Uterus (tissue), 4 donors: ENCODE measurements around the gene PRKN. TPM values are rescaled to one million over a fixed set of nuclear protein-coding genes. Genes with fewer than 3 reads are reported as not detected.
"Not testable (repeated sequence)": the region's sequence is repeated elsewhere in the genome, so short reads cannot be mapped to it uniquely, and the experiment has no call there.

Experiments used
- DNase-seq, 2 donors: peaks; one replicate each; pipeline ENCODE4 v3.0.0-alpha.2; 2019 to 2020
- H3K27ac ChIP-seq, 2 donors: fragments of 200-600 bp; sonication (generic); 1 replicate in 1 of 2; 2 replicates in 1 of 2; pipeline ENCODE4 v1.5.1; 2016 to 2018
- H3K27me3 ChIP-seq, 2 donors: fragments of 200-600 bp; sonication (generic); one replicate each; pipeline ENCODE4 v1.5.1; 2018 to 2019; ENCODE audit warnings: control low read depth in 1 of 2
- H3K36me3 ChIP-seq, 2 donors: fragments of 200-600 bp; sonication (generic); one replicate each; pipeline ENCODE4 v1.5.1; 2019; ENCODE audit warnings: control low read depth in 1 of 2
- H3K4me1 ChIP-seq, 2 donors: fragments of 200-600 bp; sonication (generic); one replicate each; pipeline ENCODE4 v1.5.1; 2018 to 2019; ENCODE audit warnings: control low read depth in 1 of 2
- H3K4me3 ChIP-seq, 2 donors: fragments of 200-600 bp; sonication (generic); 1 replicate in 1 of 2; 2 replicates in 1 of 2; pipeline ENCODE4 v1.5.1; 2018 to 2019; ENCODE audit warnings: mild to moderate bottlenecking in 1 of 2
- H3K9me3 ChIP-seq, 2 donors: fragments of 200-600 bp; sonication (generic); one replicate each; pipeline ENCODE4 v1.5.1; 2019; ENCODE audit warnings: control low read depth in 1 of 2
- CTCF ChIP-seq, 4 experiments: fragments of 200-600 bp in 2 of 4; fragments of 450-650 bp in 2 of 4; sonication (generic) in 2 of 4; IDR thresholded peaks; one replicate each; pipeline ENCODE4 v1.5.1; 2016 to 2019; ENCODE audit warnings: antibody characterized with exemption in 4 of 4, mild to moderate bottlenecking in 2 of 4, moderate library complexity in 1 of 4
- POLR2A ChIP-seq, 2 donors: fragments of 450-650 bp; IDR thresholded peaks; one replicate each; pipeline ENCODE4 v1.6.1; 2016; ENCODE audit warnings: antibody characterized with exemption in 2 of 2, mild to moderate bottlenecking in 1 of 2, moderate library complexity in 1 of 2
- intact Hi-C: fragments of 100-400 bp; cut with DNase I; formaldehyde crosslinking; loops from one replicate; pipeline ENCODE4 v1.15.1; 2023; ENCODE audit warnings: low total_unique reads
- total RNA-seq, 4 donors: library from RNA; depleted of rRNA in 3 of 4; stranded (reverse); fragments of >200 nt in 3 of 4; gene quantifications; one replicate each; pipeline versions ENCODE4 v1.1.0 to v1.2.4, GENCODE V29; 2014 to 2023
- donor health status: DM: yes; HTN: yes; CAD: no.

The PRKN gene
- total RNA-seq, 4 donors from 2014 or later, result 10.2 to 21.3 (median 13.1) TPM

- H3K36me3 ChIP-seq, result no peaks in the 10 kb centered on the region
- no peak for DNase-seq
- H3K27ac ChIP-seq, result no peak overlapping the region
- H3K27me3 ChIP-seq, result no peaks in the 10 kb centered on the region
- TF ChIP-seq CTCF (IDR thresholded peaks at IDR 0.05) (no peak), POLR2A (IDR thresholded peaks at IDR 0.05) (no peak)
- no peaks in the 10 kb centered on the region for H3K4me1 ChIP-seq
- no peak overlapping the region for H3K4me3 ChIP-seq
- H3K9me3 ChIP-seq, result no peaks in the 10 kb centered on the region
- intact Hi-C loops, result no loop called here
Observed at GRCh38 chr6:161889324-161889723, 838.2 kb downstream of the PRKN start.

DNA sequence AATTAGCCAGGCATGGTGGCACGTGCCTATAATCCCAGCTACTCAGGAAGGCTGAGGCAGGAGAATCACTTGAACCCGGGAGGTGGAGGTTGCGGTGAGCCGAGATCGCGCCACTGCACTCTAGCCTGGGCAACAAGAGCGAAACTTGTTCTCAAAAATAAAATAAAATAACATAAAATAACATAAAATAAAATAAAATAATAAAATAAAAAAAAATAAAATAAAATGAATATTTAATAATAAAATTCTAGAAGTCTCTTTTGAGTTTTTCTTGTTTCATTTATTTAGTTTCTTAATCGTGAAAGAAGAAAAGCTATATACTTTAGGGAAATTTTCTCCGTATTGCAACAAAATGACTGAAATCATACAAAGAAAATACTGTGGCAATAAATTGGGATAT, 841.0 kb downstream of the PRKN start:
- H3K4me1 ChIP-seq, H3K27me3 ChIP-seq, H3K9me3 ChIP-seq, intact Hi-C loops, H3K4me3 ChIP-seq, H3K36me3 ChIP-seq, DNase-seq, H3K27ac ChIP-seq: not testable (repeated sequence)

GRCh38 chr6:161884782-161885181, 842.8 kb downstream of the PRKN start:
- Histone ChIP-seq H3K4me1 (no peaks in the 10 kb centered on the region), H3K27me3 (no peaks in the 10 kb centered on the region), H3K4me3 (no peak overlapping the region), H3K36me3 (no peaks in the 10 kb centered on the region), H3K27ac (no peak overlapping the region), H3K9me3 (no peaks in the 10 kb centered on the region)
- no peak for DNase-seq
- intact Hi-C loops, result no loop called here
- TF ChIP-seq POLR2A (IDR thresholded peaks at IDR 0.05) (no peak), CTCF (IDR thresholded peaks at IDR 0.05) (no peak)

DNA sequence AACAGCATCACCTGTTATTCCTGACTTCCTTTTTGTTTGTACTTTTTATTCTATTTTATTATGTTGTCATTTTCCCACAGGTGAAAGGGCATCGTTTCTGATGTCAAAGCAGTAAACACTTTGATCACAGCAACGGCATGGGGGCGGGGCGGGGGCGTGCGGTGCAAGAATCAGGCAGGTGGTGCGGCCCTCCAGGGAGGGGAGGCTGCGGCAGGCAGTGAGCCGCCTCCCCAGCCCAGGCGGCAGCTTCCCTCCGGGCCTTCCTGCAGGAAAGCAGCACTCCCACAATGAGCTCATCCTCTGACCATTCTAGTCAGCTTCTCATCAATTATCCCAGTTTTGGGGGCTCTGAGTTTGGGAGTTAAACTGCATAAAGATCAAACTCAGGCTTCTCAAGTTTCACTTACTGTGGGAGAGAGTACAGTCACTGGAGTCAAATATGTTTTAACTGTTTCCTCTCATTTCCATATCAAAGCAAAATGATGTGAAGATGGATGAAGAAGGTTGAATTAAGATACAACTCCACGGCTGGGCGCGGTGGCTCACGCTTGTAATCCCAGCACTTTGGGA, 845.3 kb downstream of the PRKN start:
- TF ChIP-seq POLR2A (IDR thresholded peaks at IDR 0.05) (no peak), CTCF (IDR thresholded peaks at IDR 0.05) (no peak)
- H3K9me3 ChIP-seq, result no peaks in the 10 kb centered on the region
- H3K4me1 ChIP-seq, result no peaks in the 10 kb centered on the region
- no peak overlapping the region for H3K4me3 ChIP-seq
- intact Hi-C loops, result no loop called here
- DNase-seq, result no peak
- no peaks in the 10 kb centered on the region for H3K27me3 ChIP-seq
- H3K27ac ChIP-seq, result no peak overlapping the region
- H3K36me3 ChIP-seq, result no peaks in the 10 kb centered on the region

DNA sequence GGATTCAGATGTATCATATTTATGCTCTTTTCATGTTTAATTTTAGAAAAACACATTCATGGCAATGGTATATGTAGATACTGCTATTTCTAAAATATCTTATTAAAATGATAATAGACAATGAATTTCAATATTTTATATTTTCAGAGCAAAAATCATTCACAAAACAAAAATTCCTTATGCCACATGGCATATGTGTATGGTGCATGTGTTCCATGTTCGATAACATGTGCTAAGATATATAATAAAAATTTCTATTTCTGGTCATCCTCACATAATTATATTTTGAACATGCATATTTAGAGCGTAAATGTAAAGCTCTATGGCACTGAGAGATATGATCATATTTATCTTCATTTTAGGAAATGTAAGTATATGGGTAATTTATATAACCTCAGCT, 847.5 kb downstream of the PRKN start:
- no peak for DNase-seq
- Histone ChIP-seq H3K9me3 (no peaks in the 10 kb centered on the region), H3K4me1 (no peaks in the 10 kb centered on the region), H3K27me3 (no peaks in the 10 kb centered on the region), H3K27ac (no peak overlapping the region), H3K4me3 (no peak overlapping the region), H3K36me3 (no peaks in the 10 kb centered on the region)
- intact Hi-C loops, result no loop called here
- TF ChIP-seq CTCF (IDR thresholded peaks at IDR 0.05) (no peak), POLR2A (IDR thresholded peaks at IDR 0.05) (no peak)

DNA sequence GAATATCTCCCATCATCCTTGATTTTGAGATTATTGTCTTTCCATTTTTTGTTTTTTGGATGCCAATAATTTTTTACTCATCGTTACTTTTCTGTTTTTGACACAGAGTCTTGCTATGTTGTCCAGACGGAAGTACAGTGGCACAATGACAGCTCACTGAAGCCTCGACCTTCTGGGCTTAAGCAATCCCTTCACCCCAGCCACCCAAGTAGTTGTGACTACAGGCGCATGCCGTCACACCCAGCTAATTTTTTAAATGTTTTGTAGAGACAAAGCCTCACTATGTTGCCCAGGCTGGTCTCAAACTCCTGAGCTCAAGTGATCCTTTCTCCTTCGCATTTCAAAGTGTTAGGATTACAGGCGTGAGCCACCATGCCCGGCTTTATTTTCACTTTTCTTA, 851.3 kb downstream of the PRKN start:
- no peak for TF ChIP-seq POLR2A (IDR thresholded peaks at IDR 0.05)
- no peak for TF ChIP-seq CTCF (IDR thresholded peaks at IDR 0.05)
- no peaks in the 10 kb centered on the region for H3K4me1 ChIP-seq
- no peaks in the 10 kb centered on the region for H3K27me3 ChIP-seq
- DNase-seq, result no peak
- intact Hi-C loops, result no loop called here
- H3K27ac ChIP-seq, result no peak overlapping the region
- H3K36me3 ChIP-seq, result no peaks in the 10 kb centered on the region
- H3K4me3 ChIP-seq, result no peak overlapping the region
- no peaks in the 10 kb centered on the region for H3K9me3 ChIP-seq
